OCI-LY7 (cell line): ENCODE data around the gene NTMT1.

ENCODE experiments used
- EZH2phosphoT487 ChIP-seq: fragments of 200-600 bp; sonication (generic); IDR thresholded peaks from 2 replicates; pipeline ENCODE4 v1.6.1; 2018; ENCODE audit warnings: low read depth, borderline replicate concordance, mild to moderate bottlenecking, mixed run types, antibody characterized with exemption, low read length, moderate library complexity, mixed read lengths
- TF ChIP-seq, protein P1 (sequence below): fragments of 200-600 bp; sonication (generic); conservative IDR thresholded peaks from 2 replicates; pipeline ENCODE4 v1.5.1; 2014; ENCODE audit warnings: mild to moderate bottlenecking, antibody characterized with exemption, low read length, moderate library complexity, mixed read lengths

- TF ChIP-seq, protein P1, sequence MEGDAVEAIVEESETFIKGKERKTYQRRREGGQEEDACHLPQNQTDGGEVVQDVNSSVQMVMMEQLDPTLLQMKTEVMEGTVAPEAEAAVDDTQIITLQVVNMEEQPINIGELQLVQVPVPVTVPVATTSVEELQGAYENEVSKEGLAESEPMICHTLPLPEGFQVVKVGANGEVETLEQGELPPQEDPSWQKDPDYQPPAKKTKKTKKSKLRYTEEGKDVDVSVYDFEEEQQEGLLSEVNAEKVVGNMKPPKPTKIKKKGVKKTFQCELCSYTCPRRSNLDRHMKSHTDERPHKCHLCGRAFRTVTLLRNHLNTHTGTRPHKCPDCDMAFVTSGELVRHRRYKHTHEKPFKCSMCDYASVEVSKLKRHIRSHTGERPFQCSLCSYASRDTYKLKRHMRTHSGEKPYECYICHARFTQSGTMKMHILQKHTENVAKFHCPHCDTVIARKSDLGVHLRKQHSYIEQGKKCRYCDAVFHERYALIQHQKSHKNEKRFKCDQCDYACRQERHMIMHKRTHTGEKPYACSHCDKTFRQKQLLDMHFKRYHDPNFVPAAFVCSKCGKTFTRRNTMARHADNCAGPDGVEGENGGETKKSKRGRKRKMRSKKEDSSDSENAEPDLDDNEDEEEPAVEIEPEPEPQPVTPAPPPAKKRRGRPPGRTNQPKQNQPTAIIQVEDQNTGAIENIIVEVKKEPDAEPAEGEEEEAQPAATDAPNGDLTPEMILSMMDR = no peak
- TF ChIP-seq EZH2phosphoT487 = no peak
Measured at GRCh38 chr9:129648764-129649115, 22.8 kb downstream of the NTMT1 start.
